ENCODE measurements around the gene JUP.

Gene JUP

DNA sequence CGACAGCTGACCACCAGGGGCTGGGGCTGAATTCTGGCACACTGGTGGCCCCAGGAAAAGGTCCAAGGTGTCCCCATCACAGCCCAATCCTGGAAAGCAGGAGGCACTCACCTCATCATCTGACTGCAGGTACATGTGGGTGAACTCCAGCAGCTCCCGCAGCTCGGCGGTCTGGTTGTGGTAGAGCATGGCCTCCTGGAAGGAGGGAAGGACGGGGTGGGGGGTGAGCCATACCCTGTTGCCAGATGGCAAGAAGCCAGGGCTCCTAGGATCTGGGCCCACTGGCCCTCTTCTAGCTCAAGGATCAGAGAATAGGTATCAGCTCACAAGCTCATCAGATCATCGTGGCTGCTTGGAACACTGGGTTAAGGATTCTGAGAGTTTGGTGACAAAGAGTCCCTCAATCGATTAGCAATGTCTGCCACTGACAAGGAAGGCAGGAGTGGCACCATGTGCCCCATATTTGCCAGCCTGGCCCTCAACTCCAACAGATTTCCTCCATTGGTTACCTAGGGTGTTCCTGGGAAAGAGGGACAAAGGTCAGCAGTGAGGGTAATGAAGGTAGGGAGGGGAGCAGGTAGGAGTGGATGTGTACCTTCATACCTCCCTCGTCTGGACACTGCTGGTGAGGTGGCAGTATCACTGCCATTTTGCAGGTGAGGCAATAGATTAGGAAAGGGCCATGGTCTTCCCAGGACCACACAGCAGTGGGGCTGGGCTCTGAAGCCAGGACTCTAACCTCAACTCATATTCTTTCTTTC is 20.4 kb upstream of the JUP start:
- DNase-seq: no peak

DNA sequence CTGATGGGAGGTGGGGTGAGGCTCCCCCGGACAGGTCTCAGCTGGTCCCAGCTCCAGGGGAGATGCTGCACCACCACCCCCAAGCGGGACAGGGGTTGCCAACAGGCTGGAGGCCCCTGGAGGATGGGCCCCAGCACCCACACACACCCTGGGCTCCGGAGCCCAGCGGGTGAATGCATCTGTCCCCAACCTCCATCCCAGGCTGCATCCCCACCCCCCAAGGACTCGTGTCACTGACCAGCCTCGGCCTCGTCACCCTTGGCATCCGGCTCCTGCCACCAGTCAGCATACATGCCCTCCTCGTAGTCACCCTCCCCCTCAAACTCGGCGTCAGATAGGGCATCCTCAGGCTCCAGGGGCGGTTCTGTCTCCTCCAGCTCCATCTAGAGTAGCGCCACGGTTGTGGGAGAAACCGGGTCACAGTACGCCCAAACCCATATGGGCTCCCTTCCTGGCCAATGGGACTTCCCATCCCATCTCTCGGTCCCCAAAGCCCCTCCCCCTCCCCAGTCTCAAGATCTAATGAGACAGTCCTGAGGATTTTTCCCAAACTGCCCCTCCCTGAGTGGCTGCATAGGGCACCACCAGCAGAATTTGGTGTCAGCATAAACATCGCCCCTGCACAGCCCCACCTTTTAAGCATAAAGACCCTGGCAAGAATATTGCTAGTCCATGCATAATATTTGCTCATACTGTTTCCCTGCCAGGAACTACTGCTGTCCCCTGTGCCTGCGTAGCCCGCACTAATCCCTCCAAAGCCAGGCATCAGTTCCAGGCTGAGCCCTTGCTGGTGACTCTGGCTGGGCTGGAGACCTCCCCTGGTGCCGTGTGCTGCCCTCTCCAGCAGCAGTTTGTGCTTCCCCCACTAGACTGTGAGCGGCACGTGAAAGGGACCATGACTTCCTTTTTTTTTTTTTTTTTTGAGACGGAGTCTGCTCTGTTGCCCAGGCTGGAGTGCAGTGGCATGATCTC is 16.8 kb upstream of the JUP start:
- DNase-seq: peak; percentile 57

GRCh38 chr17:41801374-41802271 is 15.1 kb upstream of the JUP start:
- peak; percentile 82 for DNase-seq

DNA sequence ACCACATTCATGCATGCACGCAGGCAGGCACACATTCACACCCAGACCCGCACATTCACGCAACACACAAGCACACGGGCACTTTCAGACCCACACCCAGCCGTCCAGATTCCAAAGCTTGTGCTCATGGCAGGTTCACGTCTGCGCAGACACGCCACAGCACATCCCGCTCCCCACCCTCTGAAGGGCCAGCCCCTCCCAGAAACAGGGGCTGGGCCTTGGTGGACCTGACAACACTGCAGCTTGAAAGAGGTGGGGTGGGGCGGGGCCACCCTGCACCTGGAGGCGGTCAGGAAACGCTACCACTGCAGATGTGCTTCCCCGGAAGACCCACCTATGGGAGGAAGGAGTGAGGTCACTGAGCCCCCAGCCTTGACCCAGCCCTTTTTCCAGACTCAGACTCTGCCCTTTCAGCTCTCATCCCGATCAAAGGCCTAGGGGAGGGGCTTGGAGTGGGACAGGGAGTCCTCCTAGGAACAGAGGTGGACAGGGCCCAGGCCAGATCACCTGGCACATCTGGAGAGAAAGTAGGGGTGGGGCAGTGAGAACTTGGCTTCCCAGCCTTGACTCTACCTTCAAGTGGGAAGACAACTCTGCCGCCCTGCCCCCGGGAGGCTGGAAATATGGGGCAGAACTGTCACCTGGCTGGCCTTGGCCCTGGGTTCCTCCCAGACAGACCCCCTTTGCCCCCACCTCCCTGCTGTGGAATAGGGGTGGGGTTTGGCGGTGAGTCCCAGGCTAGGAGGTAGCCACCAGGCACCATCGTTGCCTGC is 14.3 kb upstream of the JUP start:
- no peak for DNase-seq

GRCh38 chr17:41799366-41799765 is 12.9 kb upstream of the JUP start:
- DNase-seq: no peak

- no peak for DNase-seq
Measured at GRCh38 chr17:41797377-41797776, 10.9 kb upstream of the JUP start.

DNA sequence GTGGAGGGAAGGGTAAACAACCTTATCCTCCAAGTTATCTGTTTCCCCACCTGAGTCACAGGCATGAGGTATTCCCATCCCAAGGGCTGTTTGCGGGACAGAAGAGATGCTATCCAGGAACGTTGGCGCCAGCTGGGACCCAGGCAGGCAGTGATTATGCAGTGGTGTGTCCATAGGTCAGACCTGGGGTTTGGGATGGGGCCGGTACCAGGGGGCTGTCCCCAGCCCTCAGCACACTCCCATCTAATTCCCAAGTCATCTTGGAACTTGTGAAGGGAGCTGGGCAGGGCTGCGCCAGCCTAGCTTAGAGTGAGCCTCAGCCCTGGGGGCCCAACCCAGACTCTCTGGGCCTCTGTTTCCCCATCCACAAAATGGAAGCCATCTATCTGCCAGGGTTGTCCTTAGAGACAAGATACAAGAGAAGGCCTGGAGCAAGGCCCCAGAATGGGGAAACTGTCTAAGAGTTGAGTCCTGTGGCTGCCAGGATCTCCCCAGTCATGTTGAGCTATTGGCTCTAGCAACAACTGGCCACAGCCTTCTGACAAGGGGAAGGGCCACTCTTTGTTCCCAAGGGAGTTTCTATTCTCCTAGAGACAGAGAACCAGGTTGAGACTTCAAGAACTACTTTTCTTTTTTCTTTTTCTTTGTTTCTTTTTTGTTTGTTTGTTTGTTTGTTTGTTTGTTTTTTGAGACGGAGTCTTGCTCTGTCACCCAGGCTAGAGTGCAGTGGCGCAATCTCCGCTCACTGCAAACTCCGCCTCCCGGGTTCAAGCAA is 9.8 kb upstream of the JUP start:
- DNase-seq: no peak

DNA sequence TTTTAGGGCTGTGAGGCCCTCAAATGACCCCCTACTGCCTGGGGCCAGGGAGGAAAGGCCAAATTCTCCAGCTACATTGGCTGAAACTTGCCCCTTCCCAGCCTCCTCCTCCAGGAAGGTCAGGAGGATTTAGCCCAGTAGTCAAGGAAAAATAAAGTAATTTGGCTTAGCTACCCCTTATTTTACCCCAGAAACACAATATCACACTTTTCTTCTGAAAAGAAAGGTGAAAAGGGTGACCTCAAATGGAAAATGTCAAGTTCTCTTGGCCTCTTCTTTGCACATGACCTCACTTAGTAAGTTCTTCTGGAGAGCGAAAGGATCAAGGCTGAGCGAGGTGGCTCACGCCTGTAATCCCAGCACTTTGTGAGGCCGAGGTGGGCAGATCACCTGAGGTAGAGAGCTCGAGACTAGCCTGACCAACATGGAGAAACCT is 8.0 kb upstream of the JUP start:
- no peak for DNase-seq

- DNase-seq: no peak
Measured at GRCh38 chr17:41793784-41794539, 7.5 kb upstream of the JUP start.

GRCh38 chr17:41792845-41793783 is 6.6 kb upstream of the JUP start:
- DNase-seq: no peak

DNA sequence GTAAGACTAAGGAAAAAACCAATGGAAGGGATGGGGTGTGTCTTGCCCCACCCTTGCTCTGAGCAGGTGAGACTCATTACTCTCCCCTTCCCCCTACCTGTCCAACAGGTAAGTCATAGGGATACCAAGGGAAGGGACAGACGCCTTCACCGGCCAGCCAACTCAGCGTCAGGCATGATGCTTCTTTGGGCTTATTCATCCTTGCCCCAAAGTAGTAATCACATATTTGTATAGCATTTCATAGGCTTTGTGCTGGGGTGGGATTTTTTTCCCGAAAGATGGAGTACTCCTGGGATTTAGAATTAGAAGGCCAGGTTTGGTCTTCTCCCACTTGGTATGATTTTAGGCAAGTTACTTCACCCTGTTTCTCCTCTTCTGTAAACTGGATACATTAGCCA is 509 bp upstream of the JUP start:
- no peak for DNase-seq

DNA sequence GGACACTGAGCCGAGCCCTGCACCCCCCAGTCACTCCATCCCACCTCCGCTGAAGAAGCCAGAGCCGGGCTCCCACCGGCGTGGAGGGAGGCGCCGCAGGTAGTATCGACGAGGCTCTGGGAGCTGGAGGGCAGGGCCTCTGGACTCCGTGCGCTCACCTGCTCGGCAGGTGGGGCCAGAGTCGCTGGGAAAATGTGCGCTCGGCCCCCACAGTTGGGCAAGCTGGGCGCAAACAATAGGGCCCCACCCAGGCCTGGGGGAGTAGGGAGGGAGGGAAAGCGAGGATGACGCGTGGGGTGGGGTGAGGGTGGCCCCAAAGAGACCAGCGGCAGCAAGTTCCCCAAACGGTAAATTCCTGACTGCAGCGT is 668 bp downstream of the JUP start:
- DNase-seq: peak; percentile 29

DNA sequence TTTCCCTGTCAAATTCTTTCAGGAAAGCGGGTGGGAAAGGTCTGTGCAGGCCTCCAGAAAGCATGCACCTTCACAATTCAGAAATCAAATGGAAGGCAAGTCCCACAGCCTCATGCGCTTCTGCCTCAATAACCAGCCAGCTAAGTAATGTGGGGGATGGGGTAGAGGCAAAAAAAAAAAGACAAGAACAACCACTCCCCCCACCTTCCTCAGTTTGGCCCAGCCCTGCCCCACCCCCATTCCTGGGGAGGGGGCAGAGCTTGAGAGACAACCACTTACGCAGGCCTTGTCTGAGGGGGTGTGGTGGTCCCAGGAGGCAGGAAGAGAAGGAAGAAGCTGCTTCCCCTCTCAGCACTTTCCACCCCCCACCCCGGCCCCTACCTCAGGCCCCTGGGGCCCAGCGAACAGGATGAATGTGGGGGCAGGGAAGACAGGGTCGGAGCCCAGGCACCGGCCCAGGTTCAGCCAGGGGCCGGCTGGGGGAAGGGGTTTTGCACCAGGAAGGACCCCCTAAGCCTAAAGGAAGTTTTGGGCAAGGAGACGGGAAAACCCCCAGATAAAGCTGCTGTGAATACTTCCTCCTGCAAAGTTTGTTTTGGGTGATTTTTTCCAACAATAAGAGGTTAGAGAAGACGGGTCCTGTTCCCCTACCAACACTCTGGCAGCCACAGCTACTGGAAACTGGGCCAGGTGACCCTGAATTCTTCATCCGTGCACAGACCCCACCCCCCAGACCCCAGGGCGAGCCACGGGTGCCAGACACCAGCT is 1.2 kb downstream of the JUP start:
- peak; percentile 28 for DNase-seq

GRCh38 chr17:41784207-41784744 is 2.2 kb downstream of the JUP start:
- peak; percentile 75 for DNase-seq

DNA sequence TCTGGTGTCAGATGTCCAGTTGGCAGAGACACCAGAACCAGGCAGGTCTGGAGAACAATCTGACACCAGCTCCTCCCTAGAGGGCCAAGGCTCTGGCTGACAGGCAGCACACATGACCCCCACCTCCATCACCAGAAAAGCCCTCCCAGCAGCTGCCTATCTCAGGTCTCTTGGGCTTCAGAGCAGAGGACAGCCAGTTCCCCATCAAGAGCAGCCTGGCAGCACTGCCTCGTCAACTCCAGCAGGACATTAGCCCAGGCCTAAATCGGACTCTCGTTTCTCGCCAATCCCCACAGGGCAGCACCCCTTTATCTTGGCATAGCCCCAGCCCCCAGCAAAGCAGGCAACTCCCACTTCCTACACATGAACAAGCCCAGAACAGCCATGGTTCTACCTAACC is 4.4 kb downstream of the JUP start:
- no peak for DNase-seq

DNA sequence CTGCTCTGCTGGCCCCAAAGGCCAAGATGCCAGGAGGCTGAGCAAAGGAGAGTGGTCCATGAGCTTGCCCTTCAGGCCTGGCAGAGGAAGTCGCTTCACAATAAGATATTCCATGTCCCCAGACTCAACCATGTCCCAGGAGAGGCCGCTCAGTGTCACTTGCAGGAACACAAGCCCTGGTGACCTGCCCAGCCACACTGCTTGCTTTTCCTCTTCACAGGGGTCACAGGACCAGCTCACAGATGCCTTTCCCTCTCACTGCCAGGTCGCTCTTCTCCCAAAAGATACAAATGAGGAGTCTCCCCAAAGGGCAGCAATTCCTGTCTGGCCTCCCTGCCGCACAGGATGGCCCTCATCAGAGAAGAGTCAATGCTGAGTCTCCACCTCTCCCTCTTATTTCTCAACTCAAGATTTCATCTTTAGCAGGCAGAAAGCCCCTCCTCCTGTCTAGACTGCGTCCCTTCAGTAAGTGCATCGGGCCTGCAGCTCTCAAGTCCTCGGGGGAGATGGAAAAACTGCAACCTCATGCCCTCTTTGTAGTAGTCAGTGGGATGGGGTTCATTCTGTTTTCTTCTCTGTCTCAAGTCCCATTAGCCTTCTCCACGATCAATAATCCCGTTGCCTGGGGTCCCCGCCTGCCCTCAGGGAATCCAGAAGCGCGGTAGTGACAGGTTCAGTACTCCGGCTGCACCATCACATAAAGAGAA is 5.0 kb downstream of the JUP start:
- DNase-seq: no peak

DNA sequence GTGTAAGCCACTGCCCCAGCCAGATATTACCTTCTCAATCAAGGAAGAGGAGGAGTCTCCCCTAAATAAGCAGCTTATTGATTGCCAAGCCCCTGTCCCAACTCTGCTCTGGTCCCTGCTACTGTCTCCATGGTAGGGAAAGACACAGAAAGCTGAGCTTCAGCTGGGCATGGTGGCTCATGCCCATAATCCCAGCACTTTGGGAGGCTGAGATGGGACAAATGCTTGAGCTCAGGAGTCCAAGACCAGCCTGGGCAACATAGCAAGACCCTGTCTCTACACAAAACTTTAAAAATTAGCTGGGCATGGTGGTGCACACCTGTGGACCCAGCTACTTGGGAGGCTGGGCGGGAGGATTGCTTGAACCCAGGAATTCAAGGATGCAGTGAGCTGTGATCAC is 6.6 kb downstream of the JUP start:
- DNase-seq: no peak

Measured in suppressor macrophage treated with lipopolysaccharide for 4 hours (primary cell).